Osteocyte (in vitro differentiated cells): Measurements from ENCODE around the gene AFTPH. TPM values are rescaled to one million over a fixed set of nuclear protein-coding genes. Genes with fewer than 3 reads are reported as not detected.
A peak's percentile ranks its signal among the peaks of the same experiment; 100 is the strongest.

Experiments
- DNase-seq: peaks from one replicate; pipeline ENCODE4 v3.0.0; 2021; ENCODE audit warnings: mixed read lengths; ENCODE audit not compliant: unreplicated experiment; ENCODE audit errors: extremely low spot score
- H3K27ac Mint-ChIP-seq: one replicate; pipeline ENCODE4 v1.8.0; 2021; ENCODE audit warnings: mild to moderate bottlenecking, mixed read lengths; ENCODE audit not compliant: unreplicated experiment
- H3K27me3 Mint-ChIP-seq: one replicate; pipeline ENCODE4 v1.8.0; 2021; ENCODE audit warnings: mixed read lengths; ENCODE audit not compliant: unreplicated experiment
- H3K36me3 Mint-ChIP-seq: one replicate; pipeline ENCODE4 v1.8.0; 2021; ENCODE audit warnings: mixed read lengths; ENCODE audit not compliant: unreplicated experiment
- H3K4me1 Mint-ChIP-seq: one replicate; pipeline ENCODE4 v1.8.0; 2021; ENCODE audit warnings: mixed read lengths; ENCODE audit not compliant: unreplicated experiment
- H3K4me3 Mint-ChIP-seq: one replicate; pipeline ENCODE4 v1.8.0; 2021; ENCODE audit warnings: mild to moderate bottlenecking, moderate library complexity, mixed read lengths; ENCODE audit not compliant: unreplicated experiment
- H3K9me3 Mint-ChIP-seq: one replicate; pipeline ENCODE4 v1.8.0; 2021; ENCODE audit warnings: mixed read lengths; ENCODE audit not compliant: unreplicated experiment
- long read RNA-seq: library from polyadenylated mRNA; unstranded; transcript quantifications from one replicate; pipeline ENCODE4 v2.0.0, GENCODE V29; 2021
- total RNA-seq: library from RNA; stranded (reverse); gene quantifications from 2 replicates; pipeline ENCODE4 v1.2.1, GENCODE V29; 2021
- TF ChIP-seq, protein P1 (sequence below): fragments of 200-600 bp; sonication (generic); IDR thresholded peaks from 2 replicates; pipeline ENCODE4 v1.5.0; 2021; ENCODE audit warnings: antibody characterized with exemption, mild to moderate bottlenecking, moderate library complexity

AFTPH gene, protein sequence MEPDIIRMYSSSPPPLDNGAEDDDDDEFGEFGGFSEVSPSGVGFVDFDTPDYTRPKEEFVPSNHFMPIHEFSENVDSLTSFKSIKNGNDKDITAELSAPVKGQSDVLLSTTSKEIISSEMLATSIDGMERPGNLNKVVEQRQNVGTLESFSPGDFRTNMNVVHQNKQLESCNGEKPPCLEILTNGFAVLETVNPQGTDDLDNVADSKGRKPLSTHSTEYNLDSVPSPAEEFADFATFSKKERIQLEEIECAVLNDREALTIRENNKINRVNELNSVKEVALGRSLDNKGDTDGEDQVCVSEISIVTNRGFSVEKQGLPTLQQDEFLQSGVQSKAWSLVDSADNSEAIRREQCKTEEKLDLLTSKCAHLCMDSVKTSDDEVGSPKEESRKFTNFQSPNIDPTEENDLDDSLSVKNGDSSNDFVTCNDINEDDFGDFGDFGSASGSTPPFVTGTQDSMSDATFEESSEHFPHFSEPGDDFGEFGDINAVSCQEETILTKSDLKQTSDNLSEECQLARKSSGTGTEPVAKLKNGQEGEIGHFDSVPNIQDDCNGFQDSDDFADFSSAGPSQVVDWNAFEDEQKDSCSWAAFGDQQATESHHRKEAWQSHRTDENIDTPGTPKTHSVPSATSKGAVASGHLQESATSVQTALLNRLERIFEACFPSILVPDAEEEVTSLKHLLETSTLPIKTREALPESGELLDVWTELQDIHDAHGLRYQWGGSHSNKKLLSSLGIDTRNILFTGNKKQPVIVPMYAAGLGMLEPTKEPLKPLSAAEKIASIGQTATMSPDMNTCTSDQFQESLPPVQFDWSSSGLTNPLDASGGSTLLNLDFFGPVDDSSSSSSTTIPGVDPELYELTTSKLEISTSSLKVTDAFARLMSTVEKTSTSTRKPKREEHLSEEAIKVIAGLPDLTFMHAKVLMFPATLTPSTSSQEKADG
- 15.5 and 16.9 TPM in 2 replicates for total RNA-seq
- long read RNA-seq, full-length matches to known transcripts, result 6 of 17 reads
- long read RNA-seq, partial matches to known transcripts, result 6 of 17 reads
- long read RNA-seq, other reads (novel, unspliced or antisense), result 5 of 17 reads

DNA sequence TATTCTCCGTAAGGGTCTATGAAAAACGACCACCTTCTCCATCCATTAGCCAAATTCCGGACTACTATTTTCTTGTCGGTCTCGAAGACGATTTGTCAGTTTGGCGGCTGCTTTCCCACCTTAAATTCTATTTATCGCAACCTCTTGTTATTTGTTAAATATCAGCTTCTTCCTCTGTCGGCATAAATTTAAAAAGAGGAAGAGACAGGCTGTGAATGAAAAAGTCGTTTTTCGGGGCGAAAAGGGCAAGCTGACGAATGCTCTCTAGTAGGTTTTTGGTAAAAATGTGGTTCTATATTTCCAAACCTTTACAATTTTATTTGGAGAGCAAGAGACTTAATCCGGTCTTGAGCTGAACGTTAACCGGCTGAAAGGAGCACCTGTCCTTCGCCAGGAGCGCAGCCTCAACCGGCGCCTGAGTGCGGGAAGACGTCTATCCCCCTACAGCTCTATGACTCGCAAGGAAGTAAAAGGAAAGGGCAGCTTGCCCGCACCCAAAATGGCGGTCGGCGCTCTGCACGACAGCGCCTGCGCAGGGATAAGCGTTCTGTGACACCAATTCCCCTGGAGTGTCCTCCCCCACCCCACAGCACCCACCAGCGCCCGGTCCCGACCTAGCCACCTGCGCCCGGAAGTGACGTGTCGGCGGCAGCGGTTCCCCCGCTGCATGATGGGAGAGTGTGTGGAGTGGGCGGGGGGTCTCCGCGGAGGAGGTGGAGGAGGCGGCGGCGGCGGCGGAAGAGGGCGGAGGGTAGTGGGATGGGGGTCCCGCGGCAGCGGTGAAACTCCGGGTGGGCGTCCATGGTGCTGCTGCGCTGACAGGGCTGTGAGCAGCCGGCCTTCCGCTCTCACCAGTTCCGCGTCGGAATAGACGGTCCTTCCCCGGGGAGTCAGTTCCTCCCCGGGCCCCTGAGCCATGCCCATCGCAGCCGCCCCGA lies at the start of gene AFTPH:
AFTPH (plus strand) TSS at position 663 of the 938 bp plus-strand sequence. CDS start 27,147 bp downstream, outside the sequence.
- H3K27ac Mint-ChIP-seq, result peak within 1 kb of the TSS; percentile 97
- DNase-seq, result peak; percentile 100
- H3K27me3 Mint-ChIP-seq, result peaks cover 7% of the 10 kb centered on the region
- TF ChIP-seq, protein P1, sequence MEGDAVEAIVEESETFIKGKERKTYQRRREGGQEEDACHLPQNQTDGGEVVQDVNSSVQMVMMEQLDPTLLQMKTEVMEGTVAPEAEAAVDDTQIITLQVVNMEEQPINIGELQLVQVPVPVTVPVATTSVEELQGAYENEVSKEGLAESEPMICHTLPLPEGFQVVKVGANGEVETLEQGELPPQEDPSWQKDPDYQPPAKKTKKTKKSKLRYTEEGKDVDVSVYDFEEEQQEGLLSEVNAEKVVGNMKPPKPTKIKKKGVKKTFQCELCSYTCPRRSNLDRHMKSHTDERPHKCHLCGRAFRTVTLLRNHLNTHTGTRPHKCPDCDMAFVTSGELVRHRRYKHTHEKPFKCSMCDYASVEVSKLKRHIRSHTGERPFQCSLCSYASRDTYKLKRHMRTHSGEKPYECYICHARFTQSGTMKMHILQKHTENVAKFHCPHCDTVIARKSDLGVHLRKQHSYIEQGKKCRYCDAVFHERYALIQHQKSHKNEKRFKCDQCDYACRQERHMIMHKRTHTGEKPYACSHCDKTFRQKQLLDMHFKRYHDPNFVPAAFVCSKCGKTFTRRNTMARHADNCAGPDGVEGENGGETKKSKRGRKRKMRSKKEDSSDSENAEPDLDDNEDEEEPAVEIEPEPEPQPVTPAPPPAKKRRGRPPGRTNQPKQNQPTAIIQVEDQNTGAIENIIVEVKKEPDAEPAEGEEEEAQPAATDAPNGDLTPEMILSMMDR, result no peak
- peaks cover 18% of the 10 kb centered on the region for H3K4me1 Mint-ChIP-seq
- H3K36me3 Mint-ChIP-seq, result no peaks in the 10 kb centered on the region
- no peaks in the 10 kb centered on the region for H3K9me3 Mint-ChIP-seq
- H3K4me3 Mint-ChIP-seq, result peak within 1 kb of the TSS; percentile 99

- Mint-ChIP-seq H3K27ac (no peak overlapping the region), H3K4me1 (no peaks in the 10 kb centered on the region), H3K27me3 (peaks cover 4% of the 10 kb centered on the region), H3K9me3 (no peaks in the 10 kb centered on the region), H3K36me3 (no peaks in the 10 kb centered on the region), H3K4me3 (no peak overlapping the region)
- TF ChIP-seq, protein P1, result no peak
- DNase-seq, result no peak
Measured at GRCh38 chr2:64474636-64475035, 49.5 kb upstream of the AFTPH start.

DNA sequence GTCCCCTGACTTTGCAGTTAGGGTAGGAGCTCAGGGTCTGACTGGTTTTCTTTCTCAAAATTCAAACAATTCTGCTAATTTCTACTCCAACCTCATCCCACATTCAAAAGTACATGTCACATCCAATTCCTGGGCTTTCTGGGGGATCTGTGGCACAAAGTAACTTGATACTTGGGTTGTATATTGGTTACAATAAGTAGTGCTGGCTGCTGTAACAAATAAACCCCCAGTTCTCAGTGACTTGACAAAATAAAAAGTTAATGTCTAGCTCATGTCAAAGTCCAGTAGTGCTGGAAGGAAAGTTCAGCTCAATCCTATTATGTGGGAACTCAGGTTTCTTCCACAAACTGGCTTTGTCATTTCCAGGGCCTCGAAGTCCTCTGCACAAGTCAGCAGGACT lies 47.1 kb upstream of the AFTPH start:
- H3K9me3 Mint-ChIP-seq, result no peaks in the 10 kb centered on the region
- no peaks in the 10 kb centered on the region for H3K4me1 Mint-ChIP-seq
- TF ChIP-seq, protein P1, result no peak
- H3K27me3 Mint-ChIP-seq, result peaks cover 7% of the 10 kb centered on the region
- H3K36me3 Mint-ChIP-seq, result no peaks in the 10 kb centered on the region
- no peak overlapping the region for H3K4me3 Mint-ChIP-seq
- DNase-seq, result no peak
- H3K27ac Mint-ChIP-seq, result no peak overlapping the region

- H3K4me3 Mint-ChIP-seq, result no peak overlapping the region
- no peaks in the 10 kb centered on the region for H3K4me1 Mint-ChIP-seq
- no peak for DNase-seq
- no peaks in the 10 kb centered on the region for H3K36me3 Mint-ChIP-seq
- H3K27ac Mint-ChIP-seq, result no peak overlapping the region
- H3K27me3 Mint-ChIP-seq, result peaks cover 7% of the 10 kb centered on the region
- H3K9me3 Mint-ChIP-seq, result no peaks in the 10 kb centered on the region
- TF ChIP-seq, protein P1, result no peak
Measured at GRCh38 chr2:64477979-64478378, 46.1 kb upstream of the AFTPH start.
